Dendritic cell treated with granulocyte-macrophage colony-stimulating factor and Interleukin-4, amounts not matched to agents 40 ng/mL and 50 ng/mL, for 4 days (primary cell): ENCODE results near the gene SEZ6L2.

ENCODE experiments used
- H3K27ac Mint-ChIP-seq: one replicate; pipeline ENCODE4 v1.8.0; 2022; ENCODE audit warnings: mild to moderate bottlenecking, mixed read lengths
- H3K27me3 Mint-ChIP-seq: one replicate; pipeline ENCODE4 v1.8.0; 2022; ENCODE audit warnings: mild to moderate bottlenecking, mixed read lengths
- H3K36me3 Mint-ChIP-seq: one replicate; pipeline ENCODE4 v1.8.0; 2022; ENCODE audit warnings: low read depth, mixed read lengths
- H3K4me1 Mint-ChIP-seq: one replicate; pipeline ENCODE4 v1.8.0; 2022; ENCODE audit warnings: low read depth, mixed read lengths
- H3K4me3 Mint-ChIP-seq: one replicate; pipeline ENCODE4 v1.8.0; 2022; ENCODE audit warnings: mild to moderate bottlenecking, moderate library complexity, mixed read lengths
- H3K9me3 Mint-ChIP-seq: one replicate; pipeline ENCODE4 v1.8.0; 2022; ENCODE audit warnings: mixed read lengths
- intact Hi-C: fragments of 100-400 bp; cut with micrococcal nuclease; formaldehyde crosslinking; loops from one replicate; pipeline ENCODE4 v1.15.0; 2022

SEZ6L2 gene

GRCh38 chr16:29904947-29905346 is 5.6 kb upstream of the SEZ6L2 start:
- Mint-ChIP-seq H3K27me3 (peaks cover 23% of the 10 kb centered on the region), H3K4me3 (no peak overlapping the region), H3K27ac (no peak overlapping the region), H3K36me3 (peaks cover 22% of the 10 kb centered on the region), H3K9me3 (no peaks in the 10 kb centered on the region), H3K4me1 (peaks cover 21% of the 10 kb centered on the region)
- intact Hi-C loops: loop anchor here (5.0 kb wide), 1 partner anchor 57 kb away; the partner anchor contains the start of gene TMEM219

GRCh38 chr16:29903590-29903989 is 4.2 kb upstream of the SEZ6L2 start:
- peaks cover 14% of the 10 kb centered on the region for H3K4me1 Mint-ChIP-seq
- intact Hi-C loops: loop anchor here (5.0 kb wide), 1 partner anchor 59 kb away; the partner anchor contains the start of gene TMEM219
- H3K4me3 Mint-ChIP-seq: no peak overlapping the region

GRCh38 chr16:29901607-29901945 is 2.2 kb upstream of the SEZ6L2 start:
- H3K9me3 Mint-ChIP-seq: no peaks in the 10 kb centered on the region
- peaks cover 5% of the 10 kb centered on the region for H3K36me3 Mint-ChIP-seq
- no peak overlapping the region for H3K4me3 Mint-ChIP-seq
- peaks cover 52% of the 10 kb centered on the region for H3K27me3 Mint-ChIP-seq
- peaks cover 14% of the 10 kb centered on the region for H3K4me1 Mint-ChIP-seq
- intact Hi-C loops: loop anchor here (2.0 to 5.0 kb wide), 2 partner anchors 39 to 61 kb away; partner anchors contain the start of genes CDIPT and TMEM219
- H3K27ac Mint-ChIP-seq: no peak overlapping the region

More at GRCh38 chr16:29903590-29903989, 4.2 kb upstream of the SEZ6L2 start:
- peaks cover 22% of the 10 kb centered on the region for H3K36me3 Mint-ChIP-seq
- no peak overlapping the region for H3K27ac Mint-ChIP-seq
- H3K27me3 Mint-ChIP-seq: peaks cover 35% of the 10 kb centered on the region
- H3K9me3 Mint-ChIP-seq: no peaks in the 10 kb centered on the region

- Mint-ChIP-seq H3K9me3 (no peaks in the 10 kb centered on the region), H3K4me1 (peaks cover 14% of the 10 kb centered on the region), H3K27me3 (peaks cover 55% of the 10 kb centered on the region), H3K36me3 (no peaks in the 10 kb centered on the region), H3K27ac (peak overlapping the region; percentile 64), H3K4me3 (peak overlapping the region; percentile 84)
- intact Hi-C loops: loop anchor here (2.0 to 5.0 kb wide), 2 partner anchors 38 to 61 kb away; partner anchors contain the start of genes CDIPT and TMEM219
Measured at GRCh38 chr16:29900888-29901606, 1.7 kb upstream of the SEZ6L2 start.

GRCh38 chr16:29900102-29900887 is 945 bp upstream of the SEZ6L2 start, which contains the start of gene ASPHD1:
ASPHD1 (plus strand) TSS chr16:29900488; CDS start chr16:29900972, 484 bp downstream.
- peak within 1 kb of the TSS; percentile 64 for H3K27ac Mint-ChIP-seq
- H3K4me1 Mint-ChIP-seq: peaks cover 14% of the 10 kb centered on the region
- peaks cover 56% of the 10 kb centered on the region for H3K27me3 Mint-ChIP-seq
- no peaks in the 10 kb centered on the region for H3K36me3 Mint-ChIP-seq
- intact Hi-C loops: loop anchor here (2.0 to 5.0 kb wide), 2 partner anchors 37 to 62 kb away; partner anchors contain the start of genes CDIPT and TMEM219
- peak within 1 kb of the TSS; percentile 84 for H3K4me3 Mint-ChIP-seq
- no peaks in the 10 kb centered on the region for H3K9me3 Mint-ChIP-seq

- Mint-ChIP-seq H3K27me3 (peaks cover 58% of the 10 kb centered on the region), H3K27ac (no peak overlapping the region)
Measured at GRCh38 chr16:29898804-29899515, 390 bp downstream of the SEZ6L2 start.

GRCh38 chr16:29898135-29898803 is 1.1 kb downstream of the SEZ6L2 start:
- H3K27ac Mint-ChIP-seq: no peak overlapping the region
- no peaks in the 10 kb centered on the region for H3K9me3 Mint-ChIP-seq
- no peaks in the 10 kb centered on the region for H3K36me3 Mint-ChIP-seq
- intact Hi-C loops: no loop called here
- no peak overlapping the region for H3K4me3 Mint-ChIP-seq
- H3K4me1 Mint-ChIP-seq: peaks cover 9% of the 10 kb centered on the region
- H3K27me3 Mint-ChIP-seq: peaks cover 54% of the 10 kb centered on the region

More at GRCh38 chr16:29898804-29899515, 390 bp downstream of the SEZ6L2 start:
- no peaks in the 10 kb centered on the region for H3K9me3 Mint-ChIP-seq
- H3K36me3 Mint-ChIP-seq: no peaks in the 10 kb centered on the region
- peaks cover 14% of the 10 kb centered on the region for H3K4me1 Mint-ChIP-seq
- peak overlapping the region; percentile 18 for H3K4me3 Mint-ChIP-seq
- intact Hi-C loops: no loop called here

- Mint-ChIP-seq H3K4me3 (no peak overlapping the region), H3K9me3 (no peaks in the 10 kb centered on the region), H3K27me3 (peaks cover 51% of the 10 kb centered on the region), H3K4me1 (peaks cover 13% of the 10 kb centered on the region), H3K27ac (no peak overlapping the region), H3K36me3 (no peaks in the 10 kb centered on the region)
- intact Hi-C loops: no loop called here
Measured at GRCh38 chr16:29897333-29897732, 2.0 kb downstream of the SEZ6L2 start.

- no peaks in the 10 kb centered on the region for H3K9me3 Mint-ChIP-seq
- H3K27me3 Mint-ChIP-seq: peaks cover 46% of the 10 kb centered on the region
- H3K4me3 Mint-ChIP-seq: no peak overlapping the region
- H3K4me1 Mint-ChIP-seq: peaks cover 18% of the 10 kb centered on the region
- H3K27ac Mint-ChIP-seq: no peak overlapping the region
- intact Hi-C loops: no loop called here
- no peaks in the 10 kb centered on the region for H3K36me3 Mint-ChIP-seq
Measured at GRCh38 chr16:29896841-29897240, 2.5 kb downstream of the SEZ6L2 start.

GRCh38 chr16:29894352-29894751 is 5.0 kb downstream of the SEZ6L2 start:
- Mint-ChIP-seq H3K4me3 (no peak overlapping the region), H3K27me3 (peaks cover 30% of the 10 kb centered on the region), H3K4me1 (peaks cover 11% of the 10 kb centered on the region), H3K36me3 (no peaks in the 10 kb centered on the region), H3K27ac (no peak overlapping the region), H3K9me3 (no peaks in the 10 kb centered on the region)
- intact Hi-C loops: no loop called here

- H3K4me1 Mint-ChIP-seq: peaks cover 11% of the 10 kb centered on the region
- H3K9me3 Mint-ChIP-seq: no peaks in the 10 kb centered on the region
- H3K4me3 Mint-ChIP-seq: no peak overlapping the region
- intact Hi-C loops: no loop called here
- H3K27ac Mint-ChIP-seq: no peak overlapping the region
- H3K27me3 Mint-ChIP-seq: peaks cover 22% of the 10 kb centered on the region
- no peaks in the 10 kb centered on the region for H3K36me3 Mint-ChIP-seq
Measured at GRCh38 chr16:29893553-29893952, 5.8 kb downstream of the SEZ6L2 start.

GRCh38 chr16:29892458-29892813 is 6.9 kb downstream of the SEZ6L2 start:
- Mint-ChIP-seq H3K9me3 (no peaks in the 10 kb centered on the region), H3K27ac (no peak overlapping the region), H3K4me3 (no peak overlapping the region), H3K36me3 (no peaks in the 10 kb centered on the region), H3K4me1 (peaks cover 11% of the 10 kb centered on the region), H3K27me3 (peaks cover 11% of the 10 kb centered on the region)
- intact Hi-C loops: no loop called here
